Measurements from ENCODE around the gene ZDHHC7.

GRCh38 chr16:84933774-84934631, 77.3 kb downstream of the ZDHHC7 start:
- TF ChIP-seq CTCF (IDR thresholded peaks at IDR 0.05; ENCODE audit: low read depth, low read length) (no peak), EZH2phosphoT487 (IDR thresholded peaks at IDR 0.05; ENCODE audit: low read depth) (no peak)
